T-cell (primary cell): ENCODE results near the gene POLA1. TPM values are rescaled to one million over a fixed set of nuclear protein-coding genes. Genes with fewer than 3 reads are reported as not detected.

Experiments
- ATAC-seq, 4 experiments: fragments of 200-7000 bp in 3 of 4; fragments of 150-1000 bp in 1 of 4; cut with Tn5 transposase; replicated peaks in 1 of 4; 1 replicate in 3 of 4; 2 replicates in 1 of 4; pipeline ENCODE4 v1.10.0; 2021; ENCODE audit warnings: moderate library complexity in 3 of 4, mild to moderate bottlenecking in 2 of 4, moderate number of reproducible peaks in 1 of 4
- CTCF ChIA-PET, 2 donors: fragments of 300-600 bp; sonication (Branson Sonifier 250); formaldehyde crosslinking; loops; one replicate each; lab custom pipeline; 2022; ENCODE audit warnings: antibody characterized with exemption in 2 of 2; lab: Charles Lee
- POLR2A ChIA-PET, 2 donors: fragments of 300-600 bp; sonication (Branson Sonifier 250); formaldehyde crosslinking; loops; one replicate each; lab custom pipeline; 2022; ENCODE audit warnings: antibody characterized with exemption in 2 of 2; lab: Charles Lee
- DNase-seq, 35 experiments: peaks; one replicate each; pipeline versions ENCODE4 v3.0.0 to v3.0.0-alpha.2; 2013 to 2023
- H3K27ac ChIP-seq: one replicate; pipeline ENCODE4 v1.5.1; 2013; ENCODE audit warnings: low read length
- H3K27me3 ChIP-seq, 2 experiments: replicated peaks in 1 of 2; 1 replicate in 1 of 2; 2 replicates in 1 of 2; pipeline versions ENCODE4 v1.6.1 to v1.7.0; 2013; ENCODE audit warnings: low read length in 1 of 2, mixed read lengths in 1 of 2; ENCODE audit not compliant: control insufficient read depth in 2 of 2, insufficient read depth in 2 of 2; ENCODE audit errors: extremely low read depth in 1 of 2
- H3K36me3 ChIP-seq, 2 donors: 1 replicate in 1 of 2; 2 replicates in 1 of 2; pipeline versions ENCODE4 v1.6.1 to v1.7.0; 2013; ENCODE audit warnings: low read length in 1 of 2; ENCODE audit not compliant: control insufficient read depth in 2 of 2, insufficient read depth in 1 of 2; ENCODE audit errors: extremely low read depth in 1 of 2
- H3K4me1 ChIP-seq, 2 experiments: 1 replicate in 1 of 2; 2 replicates in 1 of 2; pipeline versions ENCODE4 v1.6.1 to v1.7.0; 2013; ENCODE audit warnings: low read length in 2 of 2, mixed read lengths in 1 of 2; ENCODE audit not compliant: insufficient read depth in 2 of 2, control insufficient read depth in 1 of 2; ENCODE audit errors: extremely low read depth in 1 of 2
- H3K4me3 ChIP-seq, 2 donors: 1 replicate in 1 of 2; 2 replicates in 1 of 2; pipeline versions ENCODE4 v1.5.1 to v1.7.0; 2013; ENCODE audit warnings: mild to moderate bottlenecking in 2 of 2, low read length in 1 of 2, moderate library complexity in 1 of 2; ENCODE audit not compliant: control insufficient read depth in 1 of 2; ENCODE audit errors: extremely low read depth in 1 of 2
- H3K9me3 ChIP-seq: 2 replicates; pipeline ENCODE4 v1.7.0; 2013
- H3K27ac Mint-ChIP-seq, 2 donors: one replicate each; pipeline ENCODE4 v1.8.0; 2020 to 2021; ENCODE audit warnings: mild to moderate bottlenecking in 2 of 2, mixed read lengths in 2 of 2
- H3K27me3 Mint-ChIP-seq, 2 donors: one replicate each; pipeline ENCODE4 v1.8.0; 2021 to 2022; ENCODE audit warnings: mixed read lengths in 2 of 2
- H3K36me3 Mint-ChIP-seq: one replicate; pipeline ENCODE4 v1.8.0; 2021; ENCODE audit warnings: mixed read lengths
- H3K4me1 Mint-ChIP-seq, 3 donors: one replicate each; pipeline ENCODE4 v1.8.0; 2020 to 2022; ENCODE audit warnings: mixed read lengths in 3 of 3, mild to moderate bottlenecking in 1 of 3
- H3K4me3 Mint-ChIP-seq, 3 donors: one replicate each; pipeline ENCODE4 v1.8.0; 2020 to 2022; ENCODE audit warnings: mild to moderate bottlenecking in 3 of 3, mixed read lengths in 3 of 3, moderate library complexity in 3 of 3
- H3K9me3 Mint-ChIP-seq, 3 donors: one replicate each; pipeline ENCODE4 v1.8.0; 2020 to 2022; ENCODE audit warnings: mixed read lengths in 3 of 3
- WGBS: methylation state at CpG from one replicate; pipeline ENCODE4 v1.1.5; 2013; ENCODE audit warnings: missing lambda C conversion rate; ENCODE audit not compliant: insufficient coverage; 5-methylcytosine and 5-hydroxymethylcytosine counted together
- total RNA-seq, 35 experiments: library from RNA in 6 of 35; stranded (reverse) in 6 of 35; fragments of 120-200 nt in 1 of 35; gene quantifications; one replicate each; pipeline versions ENCODE4 v1.2.1 to v1.2.4 and lab custom pipeline; 2013 to 2026

The POLA1 gene
- total RNA-seq, 5 donors from 2014 or later (not counting 1 experiment from before 2014, with no cell fraction given), result 6.1 to 9.9 (median 6.7) TPM

GRCh38 chrX:25006586-25007058 is 312.9 kb downstream of the POLA1 start:
- Histone ChIP-seq H3K27me3 (peaks cover 21 to 58% of the 10 kb centered on the region in 2 experiments), H3K36me3 (no peaks in the 10 kb centered on the region), H3K9me3 (no peaks in the 10 kb centered on the region), H3K27ac (no peak overlapping the region), H3K4me1 (peaks cover 0 to 3% of the 10 kb centered on the region in 2 experiments), H3K4me3 (no peak overlapping the region)
- ATAC-seq (no peak), DNase-seq (no peak)
- H3K4me1 Mint-ChIP-seq, result peaks cover 12 to 27% (median 18%) of the 10 kb centered on the region in 3 donors
- POLR2A ChIA-PET, result interaction anchor here in 1 of 2 donors (0.7 kb wide), 1 partner anchor 240 kb away, joined by 3 read pairs; no protein-coding TSS in a partner anchor
- no peaks in the 10 kb centered on the region for H3K36me3 Mint-ChIP-seq
- H3K27ac Mint-ChIP-seq, result no peak overlapping the region
- H3K9me3 Mint-ChIP-seq, result no peaks in the 10 kb centered on the region
- no CpG with 5 or more reads among the region's 7 CpGs for WGBS
- CTCF ChIA-PET, result no interaction called here
- H3K27me3 Mint-ChIP-seq, result peaks cover 57 to 62% of the 10 kb centered on the region in 2 donors
- H3K4me3 Mint-ChIP-seq, result no peak overlapping the region

- no peak overlapping the region for H3K4me3 Mint-ChIP-seq
- ChIA-PET CTCF (no interaction called here), POLR2A (interaction anchor here in 1 of 2 donors (0.7 kb wide), 1 partner anchor 241 kb away, joined by 3 read pairs; no protein-coding TSS in a partner anchor)
- H3K27me3 Mint-ChIP-seq, result peaks cover 54 to 60% of the 10 kb centered on the region in 2 donors
- H3K27ac Mint-ChIP-seq, result no peak overlapping the region
- Histone ChIP-seq H3K36me3 (no peaks in the 10 kb centered on the region), H3K4me3 (no peak overlapping the region), H3K27ac (no peak overlapping the region), H3K27me3 (peaks cover 20 to 60% of the 10 kb centered on the region in 2 experiments), H3K9me3 (no peaks in the 10 kb centered on the region), H3K4me1 (peaks cover 0 to 10% of the 10 kb centered on the region in 2 experiments)
- WGBS, result 6% methylated on average over 42 of the region's 64 CpGs
- ATAC-seq (no peak), DNase-seq (no peak)
- no peaks in the 10 kb centered on the region for H3K9me3 Mint-ChIP-seq
- H3K36me3 Mint-ChIP-seq, result no peaks in the 10 kb centered on the region
- H3K4me1 Mint-ChIP-seq, result peaks cover 12 to 25% (median 18%) of the 10 kb centered on the region in 3 donors
Measured at GRCh38 chrX:25007059-25008053, 313.6 kb downstream of the POLA1 start.

- Histone ChIP-seq H3K27ac (no peak overlapping the region), H3K9me3 (no peaks in the 10 kb centered on the region), H3K4me3 (no peak overlapping the region), H3K27me3 (peaks cover 20 to 63% of the 10 kb centered on the region in 2 experiments), H3K36me3 (no peaks in the 10 kb centered on the region), H3K4me1 (peaks cover 3 to 17% of the 10 kb centered on the region in 2 experiments)
- H3K27ac Mint-ChIP-seq, result no peak overlapping the region
- no peak for ATAC-seq
- no peaks in the 10 kb centered on the region for H3K36me3 Mint-ChIP-seq
- ChIA-PET POLR2A (no interaction called here), CTCF (interaction anchor here (0.5 to 0.6 kb wide), 2 partner anchors 11 to 616 kb away, joined by 3 read pairs; no protein-coding TSS in a partner anchor)
- H3K27me3 Mint-ChIP-seq, result peaks cover 52 to 58% of the 10 kb centered on the region in 2 donors
- H3K9me3 Mint-ChIP-seq, result no peaks in the 10 kb centered on the region
- WGBS, result 40% methylated on average over 1 of the region's 7 CpGs
- H3K4me1 Mint-ChIP-seq, result peaks cover 11 to 23% (median 18%) of the 10 kb centered on the region in 3 donors
- no peak for DNase-seq
- no peak overlapping the region for H3K4me3 Mint-ChIP-seq
Measured at GRCh38 chrX:25009407-25009806, 315.7 kb downstream of the POLA1 start.

GRCh38 chrX:25010784-25011588 is 317.3 kb downstream of the POLA1 start:
- ChIA-PET POLR2A (no interaction called here), CTCF (no interaction called here)
- DNase-seq (no peak), ATAC-seq (no peak)
- Mint-ChIP-seq H3K36me3 (no peaks in the 10 kb centered on the region), H3K9me3 (no peaks in the 10 kb centered on the region), H3K27me3 (peaks cover 49 to 62% of the 10 kb centered on the region in 2 donors), H3K27ac (no peak overlapping the region), H3K4me1 (peaks cover 15 to 26% (median 17%) of the 10 kb centered on the region in 3 donors), H3K4me3 (no peak overlapping the region)
- Histone ChIP-seq H3K4me1 (peaks cover 3 to 25% of the 10 kb centered on the region in 2 experiments), H3K9me3 (no peaks in the 10 kb centered on the region), H3K27me3 (peaks cover 22 to 68% of the 10 kb centered on the region in 2 experiments), H3K27ac (no peak overlapping the region), H3K36me3 (no peaks in the 10 kb centered on the region), H3K4me3 (no peak overlapping the region)
- WGBS, result 7% methylated on average over 13 of the region's 33 CpGs

- Histone ChIP-seq H3K27me3 (peaks cover 20 to 71% of the 10 kb centered on the region in 2 experiments), H3K27ac (no peak overlapping the region), H3K4me1 (peaks cover 3 to 30% of the 10 kb centered on the region in 2 experiments), H3K36me3 (no peaks in the 10 kb centered on the region), H3K9me3 (no peaks in the 10 kb centered on the region), H3K4me3 (peak overlapping the region in 1 of 2 donors; percentile 26)
- ChIA-PET CTCF (no interaction called here), POLR2A (no interaction called here)
- Mint-ChIP-seq H3K27ac (no peak overlapping the region), H3K4me3 (peak overlapping the region in 1 of 3 donors; percentile 69), H3K9me3 (no peaks in the 10 kb centered on the region), H3K4me1 (peaks cover 16 to 22% (median 16%) of the 10 kb centered on the region in 3 donors), H3K27me3 (peaks cover 46 to 63% of the 10 kb centered on the region in 2 donors), H3K36me3 (no peaks in the 10 kb centered on the region)
- no peak for ATAC-seq
- no peak for DNase-seq
- WGBS, result 4% methylated on average over 10 of the region's 32 CpGs
Measured at GRCh38 chrX:25011589-25012432, 318.1 kb downstream of the POLA1 start.
